Pancreas (tissue), 10 donors: ENCODE results near the gene NEIL3. TPM values are rescaled to one million over a fixed set of nuclear protein-coding genes. Genes with fewer than 3 reads are reported as not detected.
A peak's percentile ranks its signal among the peaks of the same experiment; 100 is the strongest.

Experiments
- ATAC-seq, 4 donors: fragments of 200-7000 bp; cut with Tn5 transposase; one replicate each; pipeline versions ENCODE4 v1.8.0 to v1.9.1; 2020; ENCODE audit warnings: mild to moderate bottlenecking in 4 of 4, moderate library complexity in 4 of 4
- DNase-seq, 6 donors: peaks; one replicate each; pipeline ENCODE4 v3.0.0-alpha.2; 2020
- FAIRE-seq: peaks from 2 replicates; lab custom pipeline; 2012; peaks lifted over from hg19 to GRCh38; lab: Jason Lieb, UNC
- H3K27ac ChIP-seq, 4 donors: fragments of 200-600 bp; sonication (generic); 1 replicate in 3 of 4; 2 replicates in 1 of 4; pipeline versions ENCODE4 v1.5.0 to v1.8.0; 2020
- H3K27me3 ChIP-seq, 4 donors: fragments of 200-600 bp; one replicate each; pipeline ENCODE4 v1.8.0; 2021
- H3K36me3 ChIP-seq, 3 donors: fragments of 200-600 bp; sonication (generic) in 1 of 3; one replicate each; pipeline versions ENCODE4 v1.5.0 to v1.8.0; 2020 to 2021
- H3K4me1 ChIP-seq, 3 donors: fragments of 200-600 bp; one replicate each; pipeline ENCODE4 v1.8.0; 2021
- H3K4me3 ChIP-seq, 4 donors: fragments of 200-600 bp; sonication (generic) in 2 of 4; one replicate each; pipeline versions ENCODE4 v1.5.0 to v1.8.0; 2020 to 2021
- H3K9me3 ChIP-seq, 4 donors: fragments of 200-600 bp; one replicate each; pipeline ENCODE4 v1.8.0; 2021
- WGBS, 2 donors: extraction: QIAGEN DNeasy Blood & Tissue Kit; methylation state at CpG; one replicate each; pipeline ENCODE4 v1.1.7; 2013; 5-methylcytosine and 5-hydroxymethylcytosine counted together
- intact Hi-C, 3 donors: fragments of 100-400 bp; cut with DNase I; formaldehyde crosslinking; loops; one replicate each; pipeline versions ENCODE4 v1.11.1 to v1.14.2; 2022
- polyA plus RNA-seq, 2 donors: library from polyadenylated mRNA; stranded (reverse); fragments of 200-250 nt; gene quantifications; one replicate each; pipeline ENCODE4 v1.2.3, GENCODE V29; 2013
- total RNA-seq, 6 donors: library from RNA; stranded (reverse); fragmentation: NEBNext Ultra II Directional in 4 of 6; extraction: Animal tissue kit (Norgen Biotek cat#: 25700) in 4 of 6; gene quantifications; one replicate each; pipeline versions ENCODE4 v1.2.1 to v1.2.4, GENCODE V29; 2021 to 2023
- TF ChIP-seq, protein P1 (sequence below), 4 donors: fragments of 200-600 bp; sonication (generic) in 3 of 4; IDR thresholded peaks; one replicate each; pipeline versions ENCODE4 v1.5.0 to v1.8.0; 2021; ENCODE audit warnings: antibody characterized with exemption in 4 of 4
- donor health status: healthy with polysubstance abuse.
- donor health status: DM: no; HTN: no; CAD: no; lungs with moderate emphysema.
- donor health status: DM: no; HTN: no; CAD: no.
- donor health status: control.
- donor health status: control.
- donor health status: Bipolar disorder and iron deficiency.
- donor health status: DM: yes; HTN: yes; CAD: no.
- donor health status: DM: no; HTN: no; CAD: no.
- donor health status: DM: no; HTN: no; CAD: no.
- donor health status: DM: yes; HTN: yes; CAD: no.

NEIL3 gene
- total and polyA plus RNA-seq, 8 donors: 0.09 to 0.25 (median 0.18) TPM; not detected in 5

DNA sequence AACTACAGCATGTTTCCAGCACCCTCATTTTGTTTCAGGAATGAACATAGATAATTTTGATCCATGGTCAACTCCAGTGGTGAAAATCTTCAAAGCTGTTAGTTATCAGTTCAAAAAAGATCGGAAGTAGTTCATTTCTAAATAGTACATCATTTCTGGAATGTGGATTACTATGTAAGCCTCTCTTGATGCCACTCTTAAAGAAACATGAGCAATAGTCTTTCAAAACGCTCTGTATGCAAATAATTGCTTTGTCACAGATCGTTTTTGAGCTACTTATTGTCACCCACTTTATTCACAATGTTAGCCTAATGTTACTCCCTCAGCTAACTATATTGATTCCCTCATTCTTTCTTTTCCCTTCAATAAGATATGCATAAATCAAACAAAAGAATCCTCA is 65.7 kb downstream of the NEIL3 start:
- ATAC-seq (no peak), DNase-seq (no peak), FAIRE-seq (no peak)
- H3K27me3 ChIP-seq: no peaks in the 10 kb centered on the region
- H3K4me1 ChIP-seq: peaks cover 0 to 5% (median 0%) of the 10 kb centered on the region in 3 donors
- H3K4me3 ChIP-seq: no peak overlapping the region
- intact Hi-C loops: no loop called here
- H3K27ac ChIP-seq: no peak overlapping the region
- H3K9me3 ChIP-seq: no peaks in the 10 kb centered on the region
- TF ChIP-seq, protein P1, sequence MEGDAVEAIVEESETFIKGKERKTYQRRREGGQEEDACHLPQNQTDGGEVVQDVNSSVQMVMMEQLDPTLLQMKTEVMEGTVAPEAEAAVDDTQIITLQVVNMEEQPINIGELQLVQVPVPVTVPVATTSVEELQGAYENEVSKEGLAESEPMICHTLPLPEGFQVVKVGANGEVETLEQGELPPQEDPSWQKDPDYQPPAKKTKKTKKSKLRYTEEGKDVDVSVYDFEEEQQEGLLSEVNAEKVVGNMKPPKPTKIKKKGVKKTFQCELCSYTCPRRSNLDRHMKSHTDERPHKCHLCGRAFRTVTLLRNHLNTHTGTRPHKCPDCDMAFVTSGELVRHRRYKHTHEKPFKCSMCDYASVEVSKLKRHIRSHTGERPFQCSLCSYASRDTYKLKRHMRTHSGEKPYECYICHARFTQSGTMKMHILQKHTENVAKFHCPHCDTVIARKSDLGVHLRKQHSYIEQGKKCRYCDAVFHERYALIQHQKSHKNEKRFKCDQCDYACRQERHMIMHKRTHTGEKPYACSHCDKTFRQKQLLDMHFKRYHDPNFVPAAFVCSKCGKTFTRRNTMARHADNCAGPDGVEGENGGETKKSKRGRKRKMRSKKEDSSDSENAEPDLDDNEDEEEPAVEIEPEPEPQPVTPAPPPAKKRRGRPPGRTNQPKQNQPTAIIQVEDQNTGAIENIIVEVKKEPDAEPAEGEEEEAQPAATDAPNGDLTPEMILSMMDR (IDR thresholded peaks at IDR 0.05): no peak
- 12 to 14% methylated on average over 3 of the region's 3 CpGs for whole genome bisulfite sequencing, 2 donors
- no peaks in the 10 kb centered on the region for H3K36me3 ChIP-seq

- 66 to 71% methylated on average over 2 of the region's 2 CpGs for WGBS, 2 donors
These were observed 66.3 kb downstream of the NEIL3 start for GRCh38 chr4:177376024-177376423.

DNA sequence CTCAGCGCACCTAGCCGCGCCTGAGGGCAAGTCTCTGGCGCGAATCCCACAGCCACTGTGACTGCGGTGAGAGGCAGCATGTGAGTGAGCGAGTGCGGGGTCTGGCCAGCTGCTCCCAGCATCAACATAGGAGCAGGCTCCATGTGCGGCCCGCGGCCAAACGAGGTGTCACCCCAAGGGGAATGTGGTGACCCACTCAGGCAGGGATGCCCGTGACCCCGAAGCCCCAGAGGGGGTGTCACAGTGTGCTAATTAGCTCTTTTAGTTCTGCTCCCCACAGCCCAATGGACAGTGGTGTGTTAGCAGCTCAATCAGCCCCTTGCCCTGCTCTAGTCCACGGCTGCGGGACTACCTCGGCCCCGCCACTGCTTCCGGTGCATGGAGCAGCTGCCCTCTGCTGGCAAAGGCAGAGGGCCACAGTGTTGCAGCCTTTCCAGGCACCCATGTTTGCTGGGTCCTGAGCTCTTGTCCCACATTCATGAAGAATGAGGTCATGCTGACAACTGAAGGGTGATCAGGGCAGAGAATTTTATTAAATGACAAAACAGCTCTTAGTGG is 71.1 kb downstream of the NEIL3 start:
- Histone ChIP-seq H3K36me3 (no peaks in the 10 kb centered on the region), H3K4me1 (peaks cover 0 to 5% (median 0%) of the 10 kb centered on the region in 3 donors), H3K27me3 (no peaks in the 10 kb centered on the region), H3K4me3 (no peak overlapping the region), H3K27ac (no peak overlapping the region), H3K9me3 (no peaks in the 10 kb centered on the region)
- TF ChIP-seq, protein P1 (IDR thresholded peaks at IDR 0.05): no peak
- WGBS, 2 donors: 89 to 97% methylated on average over 19 of the region's 19 CpGs
- FAIRE-seq (no peak), DNase-seq (peak in 1 of 6 donors; percentile 58), ATAC-seq (no peak)
- intact Hi-C loops: no loop called here

More at GRCh38 chr4:177376024-177376423, 66.3 kb downstream of the NEIL3 start:
- Histone ChIP-seq H3K4me3 (no peak overlapping the region), H3K27ac (no peak overlapping the region), H3K27me3 (no peaks in the 10 kb centered on the region), H3K4me1 (peaks cover 0 to 5% (median 0%) of the 10 kb centered on the region in 3 donors), H3K9me3 (no peaks in the 10 kb centered on the region), H3K36me3 (no peaks in the 10 kb centered on the region)
- FAIRE-seq: no peak
- TF ChIP-seq, protein P1 (IDR thresholded peaks at IDR 0.05): no peak
- ATAC-seq: no peak
- DNase-seq: no peak
- intact Hi-C loops: no loop called here

DNA sequence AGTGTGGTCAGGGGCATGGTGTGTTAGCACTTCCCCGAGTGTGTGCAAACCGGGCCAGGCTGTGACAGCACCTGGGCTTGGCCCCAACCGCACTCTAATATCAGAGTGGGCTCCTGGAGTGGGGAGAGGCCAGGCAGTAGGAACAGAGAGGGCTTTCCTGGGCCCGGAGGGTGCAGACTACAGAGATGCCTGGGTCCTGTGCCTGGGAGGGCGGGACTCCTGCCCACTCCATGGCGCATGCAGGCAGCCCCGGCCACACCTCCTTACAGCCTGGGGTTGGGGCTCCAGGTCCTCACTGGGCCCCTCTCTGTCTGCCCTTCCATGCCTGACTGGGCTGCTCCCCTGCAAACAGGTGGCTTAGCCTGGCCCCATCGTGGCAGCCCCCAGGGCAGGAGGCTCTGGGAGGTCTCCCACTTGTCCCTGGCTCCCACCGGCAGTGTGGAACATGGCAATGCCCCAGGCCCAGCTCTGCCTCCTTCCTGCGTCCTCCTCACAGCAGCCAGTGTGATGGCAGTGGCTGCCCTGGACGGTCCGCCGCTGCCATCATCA is 72.2 kb downstream of the NEIL3 start:
- H3K36me3 ChIP-seq: no peaks in the 10 kb centered on the region
- no peak overlapping the region for H3K27ac ChIP-seq
- TF ChIP-seq, protein P1 (IDR thresholded peaks at IDR 0.05): no peak
- DNase-seq (peak in 1 of 6 donors; percentile 19), ATAC-seq (no peak), FAIRE-seq (no peak)
- no peak overlapping the region for H3K4me3 ChIP-seq
- intact Hi-C loops: no loop called here
- H3K27me3 ChIP-seq: no peaks in the 10 kb centered on the region
- H3K9me3 ChIP-seq: no peaks in the 10 kb centered on the region
- WGBS, 2 donors: 84 to 93% methylated on average over 13 of the region's 13 CpGs
- peaks cover 0 to 5% (median 0%) of the 10 kb centered on the region in 3 donors for H3K4me1 ChIP-seq

- TF ChIP-seq, protein P1 (IDR thresholded peaks at IDR 0.05): no peak
- FAIRE-seq (no peak), DNase-seq (no peak), ATAC-seq (no peak)
- intact Hi-C loops: no loop called here
- no peaks in the 10 kb centered on the region for H3K9me3 ChIP-seq
- H3K27ac ChIP-seq: no peak overlapping the region
- 56 to 64% methylated on average over 4 of the region's 4 CpGs for WGBS, 2 donors
- no peak overlapping the region for H3K4me3 ChIP-seq
- no peaks in the 10 kb centered on the region for H3K4me1 ChIP-seq
- H3K27me3 ChIP-seq: no peaks in the 10 kb centered on the region
- no peaks in the 10 kb centered on the region for H3K36me3 ChIP-seq
These were observed 75.3 kb downstream of the NEIL3 start for GRCh38 chr4:177384856-177385397.
